Mesendoderm (in vitro differentiated cells): Measurements from ENCODE around the gene MRPL50.

Experiments used
- DNase-seq: peaks from one replicate; pipeline ENCODE4 v3.0.0; 2013
- H2AK5ac ChIP-seq: 2 replicates; pipeline ENCODE4 v1.6.1; 2013; ENCODE audit warnings: low read length, inconsistent platforms
- H2BK120ac ChIP-seq: 2 replicates; pipeline ENCODE4 v1.6.1; 2013; ENCODE audit warnings: low read depth, mild to moderate bottlenecking, low read length, moderate library complexity, mixed read lengths
- H2BK15ac ChIP-seq: replicated peaks from 2 replicates; pipeline ENCODE4 v1.6.1; 2013; ENCODE audit warnings: low read depth, mild to moderate bottlenecking, moderate library complexity
- H2BK5ac ChIP-seq: 2 replicates; pipeline ENCODE4 v1.6.1; 2013; ENCODE audit warnings: low read length, inconsistent platforms
- H3K18ac ChIP-seq: 2 replicates; pipeline ENCODE4 v1.6.1; 2013; ENCODE audit warnings: mild to moderate bottlenecking, low read length, mixed read lengths
- H3K23ac ChIP-seq: one replicate; pipeline ENCODE4 v1.6.1; 2013; ENCODE audit warnings: low read length
- H3K27ac ChIP-seq: 2 replicates; pipeline ENCODE4 v1.5.1; 2013; ENCODE audit warnings: low read depth, mild to moderate bottlenecking, inconsistent platforms, low read length, moderate library complexity
- H3K27me3 ChIP-seq: 2 replicates; pipeline ENCODE4 v1.6.1; 2013; ENCODE audit warnings: low read length, control low read depth, mild to moderate bottlenecking, inconsistent platforms; ENCODE audit not compliant: insufficient read depth, poor library complexity
- H3K36me3 ChIP-seq: 2 replicates; pipeline ENCODE4 v1.6.1; 2013; ENCODE audit warnings: low read length, inconsistent platforms; ENCODE audit not compliant: control insufficient read depth, insufficient read depth
- H3K4ac ChIP-seq: one replicate; pipeline ENCODE4 v1.6.1; 2013; ENCODE audit warnings: low read depth, mild to moderate bottlenecking, low read length, moderate library complexity
- H3K4me1 ChIP-seq: 2 replicates; pipeline ENCODE4 v1.6.1; 2013; ENCODE audit warnings: low read depth, low read length, inconsistent platforms; ENCODE audit not compliant: control insufficient read depth
- H3K4me2 ChIP-seq: 2 replicates; pipeline ENCODE4 v1.6.1; 2013; ENCODE audit warnings: low read length
- H3K4me3 ChIP-seq: 2 replicates; pipeline ENCODE4 v1.5.1; 2013; ENCODE audit warnings: mild to moderate bottlenecking, low read length
- H3K56ac ChIP-seq: one replicate; pipeline ENCODE4 v1.6.1; 2013; ENCODE audit warnings: low read length
- H3K79me1 ChIP-seq: 2 replicates; pipeline ENCODE4 v1.6.1; 2013; ENCODE audit warnings: low read length, inconsistent platforms
- H3K79me2 ChIP-seq: 2 replicates; pipeline ENCODE4 v1.6.1; 2013; ENCODE audit warnings: mild to moderate bottlenecking, low read length; ENCODE audit not compliant: control insufficient read depth, insufficient read depth
- H3K9ac ChIP-seq: 2 replicates; pipeline ENCODE4 v1.6.1; 2013; ENCODE audit warnings: low read length, inconsistent platforms
- H4K5ac ChIP-seq: one replicate; pipeline ENCODE4 v1.6.1; 2013; ENCODE audit warnings: low read length
- H4K8ac ChIP-seq: one replicate; pipeline ENCODE4 v1.6.1; 2013; ENCODE audit warnings: low read depth, mild to moderate bottlenecking, control low read depth, low read length, moderate library complexity
- WGBS: extraction: QIAGEN DNeasy Blood & Tissue Kit; methylation state at CpG from one replicate; pipeline ENCODE4 v1.1.7; 2013; ENCODE audit warnings: low lambda C conversion rate, missing lambda C conversion rate; ENCODE audit not compliant: insufficient coverage; ENCODE audit errors: extremely low coverage; 5-methylcytosine and 5-hydroxymethylcytosine counted together

MRPL50 gene

GRCh38 chr9:101427358-101427757, 28.9 kb upstream of the MRPL50 start:
- H3K27me3 ChIP-seq = no peaks in the 10 kb centered on the region
- H2BK15ac ChIP-seq = no peak overlapping the region
- WGBS = no CpG with 5 or more reads among the region's 8 CpGs
- H3K36me3 ChIP-seq = no peaks in the 10 kb centered on the region
- DNase-seq = no peak
- H3K9ac ChIP-seq = no peak overlapping the region
- no peak overlapping the region for H3K56ac ChIP-seq
- H4K5ac ChIP-seq = no peak overlapping the region
- H3K23ac ChIP-seq = no peak overlapping the region
- no peak overlapping the region for H2AK5ac ChIP-seq
- no peak overlapping the region for H3K4ac ChIP-seq
- no peak overlapping the region for H4K8ac ChIP-seq
- no peaks in the 10 kb centered on the region for H3K79me1 ChIP-seq
- H3K4me2 ChIP-seq = no peak overlapping the region
- H3K27ac ChIP-seq = no peak overlapping the region
- H3K4me1 ChIP-seq = no peaks in the 10 kb centered on the region
- no peak overlapping the region for H3K4me3 ChIP-seq
- no peaks in the 10 kb centered on the region for H3K79me2 ChIP-seq
- no peak overlapping the region for H2BK5ac ChIP-seq
- no peak overlapping the region for H3K18ac ChIP-seq
- no peak overlapping the region for H2BK120ac ChIP-seq

- H3K18ac ChIP-seq = no peak overlapping the region
- H3K79me1 ChIP-seq = no peaks in the 10 kb centered on the region
- no peak overlapping the region for H3K9ac ChIP-seq
- H4K8ac ChIP-seq = no peak overlapping the region
- no peak overlapping the region for H3K4me2 ChIP-seq
- H3K56ac ChIP-seq = no peak overlapping the region
- H3K23ac ChIP-seq = no peak overlapping the region
- no peak overlapping the region for H3K4me3 ChIP-seq
- H2BK15ac ChIP-seq = no peak overlapping the region
- no peak overlapping the region for H2AK5ac ChIP-seq
- no CpG with 5 or more reads among the region's 5 CpGs for WGBS
- H2BK120ac ChIP-seq = no peak overlapping the region
- no peak overlapping the region for H3K27ac ChIP-seq
- H3K79me2 ChIP-seq = no peaks in the 10 kb centered on the region
- no peak overlapping the region for H2BK5ac ChIP-seq
- H3K36me3 ChIP-seq = no peaks in the 10 kb centered on the region
- H3K4ac ChIP-seq = no peak overlapping the region
- H3K4me1 ChIP-seq = no peaks in the 10 kb centered on the region
- no peak overlapping the region for H4K5ac ChIP-seq
- peaks cover 2% of the 10 kb centered on the region for H3K27me3 ChIP-seq
- DNase-seq = no peak
Measured at GRCh38 chr9:101421653-101422065, 23.2 kb upstream of the MRPL50 start.

- H4K5ac ChIP-seq = no peak overlapping the region
- no peaks in the 10 kb centered on the region for H3K79me2 ChIP-seq
- no peak overlapping the region for H3K56ac ChIP-seq
- peak; percentile 4 for DNase-seq
- H3K4me1 ChIP-seq = no peaks in the 10 kb centered on the region
- no peak overlapping the region for H4K8ac ChIP-seq
- WGBS = no CpG with 5 or more reads among the region's 2 CpGs
- no peak overlapping the region for H2BK15ac ChIP-seq
- no peak overlapping the region for H2AK5ac ChIP-seq
- no peak overlapping the region for H3K4me3 ChIP-seq
- H3K36me3 ChIP-seq = no peaks in the 10 kb centered on the region
- no peak overlapping the region for H3K4ac ChIP-seq
- no peak overlapping the region for H3K4me2 ChIP-seq
- no peak overlapping the region for H2BK120ac ChIP-seq
- peaks cover 2% of the 10 kb centered on the region for H3K27me3 ChIP-seq
- no peak overlapping the region for H3K27ac ChIP-seq
- H3K79me1 ChIP-seq = no peaks in the 10 kb centered on the region
- no peak overlapping the region for H3K18ac ChIP-seq
- no peak overlapping the region for H2BK5ac ChIP-seq
- no peak overlapping the region for H3K23ac ChIP-seq
- H3K9ac ChIP-seq = no peak overlapping the region
Measured at GRCh38 chr9:101419863-101420262, 21.4 kb upstream of the MRPL50 start.

GRCh38 chr9:101418518-101419430, 20.4 kb upstream of the MRPL50 start:
- H3K4me3 ChIP-seq = no peak overlapping the region
- H3K4me1 ChIP-seq = no peaks in the 10 kb centered on the region
- peaks cover 2% of the 10 kb centered on the region for H3K27me3 ChIP-seq
- H3K4ac ChIP-seq = no peak overlapping the region
- H3K27ac ChIP-seq = no peak overlapping the region
- H2BK120ac ChIP-seq = no peak overlapping the region
- H3K4me2 ChIP-seq = no peak overlapping the region
- WGBS = no CpG with 5 or more reads among the region's 7 CpGs
- no peak for DNase-seq
- H3K36me3 ChIP-seq = no peaks in the 10 kb centered on the region
- H4K5ac ChIP-seq = no peak overlapping the region
- no peaks in the 10 kb centered on the region for H3K79me1 ChIP-seq
- H3K79me2 ChIP-seq = no peaks in the 10 kb centered on the region
- no peak overlapping the region for H3K9ac ChIP-seq
- H2BK15ac ChIP-seq = no peak overlapping the region
- no peak overlapping the region for H3K23ac ChIP-seq
- H2BK5ac ChIP-seq = no peak overlapping the region
- no peak overlapping the region for H3K56ac ChIP-seq
- no peak overlapping the region for H2AK5ac ChIP-seq
- no peak overlapping the region for H4K8ac ChIP-seq
- no peak overlapping the region for H3K18ac ChIP-seq

- no peak for DNase-seq
- H2BK120ac ChIP-seq = no peak overlapping the region
- H3K23ac ChIP-seq = no peak overlapping the region
- no peak overlapping the region for H4K5ac ChIP-seq
- H3K4me3 ChIP-seq = no peak overlapping the region
- no peaks in the 10 kb centered on the region for H3K79me1 ChIP-seq
- H3K27me3 ChIP-seq = peaks cover 2% of the 10 kb centered on the region
- no peaks in the 10 kb centered on the region for H3K4me1 ChIP-seq
- no peaks in the 10 kb centered on the region for H3K36me3 ChIP-seq
- H2BK5ac ChIP-seq = no peak overlapping the region
- H3K27ac ChIP-seq = no peak overlapping the region
- H3K4ac ChIP-seq = no peak overlapping the region
- no peak overlapping the region for H2BK15ac ChIP-seq
- H3K9ac ChIP-seq = no peak overlapping the region
- H3K18ac ChIP-seq = no peak overlapping the region
- H4K8ac ChIP-seq = no peak overlapping the region
- H2AK5ac ChIP-seq = no peak overlapping the region
- no peak overlapping the region for H3K56ac ChIP-seq
- H3K4me2 ChIP-seq = no peak overlapping the region
- H3K79me2 ChIP-seq = no peaks in the 10 kb centered on the region
Measured at GRCh38 chr9:101417977-101418376, 19.6 kb upstream of the MRPL50 start.

- Histone ChIP-seq H3K36me3 (no peaks in the 10 kb centered on the region), H4K5ac (no peak overlapping the region), H2BK120ac (no peak overlapping the region), H3K4me3 (no peak overlapping the region), H4K8ac (no peak overlapping the region), H3K79me2 (no peaks in the 10 kb centered on the region), H3K9ac (no peak overlapping the region), H2AK5ac (no peak overlapping the region), H3K4me1 (no peaks in the 10 kb centered on the region), H3K18ac (no peak overlapping the region), H3K4ac (no peak overlapping the region), H3K27me3 (peaks cover 2% of the 10 kb centered on the region), H3K4me2 (no peak overlapping the region), H3K27ac (no peak overlapping the region), H3K79me1 (no peaks in the 10 kb centered on the region), H2BK15ac (no peak overlapping the region), H2BK5ac (no peak overlapping the region), H3K56ac (no peak overlapping the region), H3K23ac (no peak overlapping the region)
- DNase-seq = no peak
Measured at GRCh38 chr9:101417389-101417788, 19.0 kb upstream of the MRPL50 start.
